H1 (cell line): ENCODE measurements around the gene DNMT1. TPM values are rescaled to one million over a fixed set of nuclear protein-coding genes. Genes with fewer than 3 reads are reported as not detected.

Experiments
- CTCF ChIA-PET: fragments of 300-600 bp; sonication (Branson Sonifier 250); formaldehyde crosslinking; loops from one replicate; lab custom pipeline; 2021; ENCODE audit not compliant: partially characterized antibody; lab: Charles Lee
- POLR2A ChIA-PET: fragments of 300-600 bp; sonication (Branson Sonifier 250); formaldehyde crosslinking; loops from one replicate; lab custom pipeline; 2021; ENCODE audit warnings: inconsistent platforms; ENCODE audit not compliant: partially characterized antibody; lab: Charles Lee
- DNase-seq, 2 experiments: peaks; one replicate each; pipeline versions ENCODE4 v3.0.0 to v3.0.0-alpha.2; 2010 to 2022; ENCODE audit warnings: low spot score in 2 of 2, low read depth in 1 of 2, mixed read lengths in 1 of 2
- FAIRE-seq: peaks from 2 replicates; lab custom pipeline; 2011; peaks lifted over from hg19 to GRCh38; lab: Jason Lieb, UNC
- H2AFZ ChIP-seq: 2 replicates; pipeline ENCODE4 v1.8.1; 2012; ENCODE audit warnings: low read length, inconsistent platforms
- H2AK5ac ChIP-seq: 2 replicates; pipeline ENCODE4 v1.6.1; 2013; ENCODE audit warnings: low read depth, low read length
- H2BK120ac ChIP-seq: replicated peaks from 2 replicates; pipeline ENCODE3; 2013; ENCODE audit warnings: low read depth, low read length, inconsistent platforms
- H2BK12ac ChIP-seq: 2 replicates; pipeline ENCODE4 v1.6.1; 2013; ENCODE audit warnings: low read depth, low read length
- H2BK15ac ChIP-seq: 2 replicates; pipeline ENCODE4 v1.6.1; 2013; ENCODE audit warnings: low read length
- H2BK20ac ChIP-seq: 2 replicates; pipeline ENCODE4 v1.6.1; 2013; ENCODE audit warnings: low read length
- H2BK5ac ChIP-seq: 2 replicates; pipeline ENCODE4 v1.6.1; 2013; ENCODE audit warnings: low read depth, low read length
- H3K14ac ChIP-seq: 2 replicates; pipeline ENCODE4 v1.6.1; 2013; ENCODE audit warnings: inconsistent platforms; ENCODE audit not compliant: insufficient read length
- H3K18ac ChIP-seq: 2 replicates; pipeline ENCODE4 v1.6.1; 2013; ENCODE audit warnings: low read length; ENCODE audit errors: extremely low read depth
- H3K23ac ChIP-seq: 2 replicates; pipeline ENCODE4 v1.6.1; 2013; ENCODE audit warnings: inconsistent platforms; ENCODE audit not compliant: insufficient read length
- H3K23me2 ChIP-seq: 2 replicates; pipeline ENCODE4 v1.6.1; 2013; ENCODE audit warnings: low read depth, low read length
- H3K27ac ChIP-seq: 2 replicates; pipeline ENCODE4 v1.6.1; 2011; ENCODE audit warnings: low read depth, low read length, inconsistent platforms
- H3K27me3 ChIP-seq, 4 experiments: replicated peaks in 1 of 4; 1 replicate in 1 of 4; 2 replicates in 3 of 4; pipeline versions ENCODE4 v1.6.1 to v1.8.1; 2011 to 2013; ENCODE audit warnings: low read length in 3 of 4, mild to moderate bottlenecking in 3 of 4, inconsistent platforms in 2 of 4, mixed read lengths in 2 of 4, moderate library complexity in 1 of 4; ENCODE audit not compliant: control insufficient read depth in 3 of 4, insufficient read depth in 3 of 4; ENCODE audit errors: extremely low read depth in 1 of 4
- H3K36me3 ChIP-seq, 4 experiments: 2 replicates each; pipeline versions ENCODE4 v1.6.1 to v1.8.1; 2011 to 2013; ENCODE audit warnings: mild to moderate bottlenecking in 4 of 4, low read length in 3 of 4, moderate library complexity in 2 of 4, control low read depth in 1 of 4, inconsistent platforms in 1 of 4; ENCODE audit not compliant: insufficient read depth in 4 of 4, control insufficient read depth in 2 of 4
- H3K4ac ChIP-seq: replicated peaks from 2 replicates; pipeline ENCODE3; 2013; ENCODE audit warnings: low read length, low read depth, mixed read lengths, inconsistent platforms; ENCODE audit not compliant: insufficient read length
- H3K4me1 ChIP-seq, 4 experiments: replicated peaks in 1 of 4; 1 replicate in 1 of 4; 2 replicates in 3 of 4; pipeline versions ENCODE4 v1.6.1 to v1.8.1; 2011 to 2013; ENCODE audit warnings: low read length in 3 of 4, inconsistent platforms in 2 of 4, mixed read lengths in 1 of 4; ENCODE audit not compliant: insufficient read depth in 4 of 4, control insufficient read depth in 3 of 4
- H3K4me2 ChIP-seq, 2 experiments: 2 replicates each; pipeline versions ENCODE4 v1.6.1 to v1.8.1; 2011 to 2013; ENCODE audit warnings: low read depth in 2 of 2, low read length in 2 of 2, control low read depth in 1 of 2, inconsistent platforms in 1 of 2, mild to moderate bottlenecking in 1 of 2; ENCODE audit not compliant: insufficient read depth in 1 of 2
- H3K4me3 ChIP-seq, 4 experiments: fragments of 200-600, 300-600 bp in 1 of 4; sonication (generic), shearing (Covaris generic), sonication (Bioruptor Twin) in 1 of 4; 2 replicates each; pipeline versions ENCODE4 v1.5.1 to v1.8.1; 2011 to 2016; ENCODE audit warnings: low read length in 4 of 4, low read depth in 3 of 4, control low read depth in 2 of 4, inconsistent platforms in 2 of 4, mild to moderate bottlenecking in 2 of 4, mixed read lengths in 1 of 4, moderate library complexity in 1 of 4; ENCODE audit not compliant: insufficient read depth in 2 of 4; ENCODE audit errors: extremely low read depth in 1 of 4
- H3K56ac ChIP-seq: replicated peaks from 2 replicates; pipeline ENCODE3; 2013; ENCODE audit warnings: low read depth, mild to moderate bottlenecking, mixed read lengths, low read length, inconsistent platforms; ENCODE audit not compliant: insufficient read length
- H3K79me1 ChIP-seq: 2 replicates; pipeline ENCODE4 v1.6.1; 2013; ENCODE audit warnings: low read depth, low read length, control low read depth
- H3K79me2 ChIP-seq, 2 experiments: 2 replicates each; pipeline versions ENCODE4 v1.6.1 to v1.8.1; 2012 to 2013; ENCODE audit warnings: low read length in 2 of 2, mild to moderate bottlenecking in 2 of 2, inconsistent platforms in 1 of 2; ENCODE audit not compliant: insufficient read depth in 2 of 2, control insufficient read depth in 1 of 2
- H3K9ac ChIP-seq, 4 experiments: replicated peaks in 1 of 4; 1 replicate in 1 of 4; 2 replicates in 3 of 4; pipeline versions ENCODE4 v1.6.1 to v1.8.1; 2011 to 2013; ENCODE audit warnings: low read depth in 3 of 4, low read length in 3 of 4, control low read depth in 2 of 4, mild to moderate bottlenecking in 2 of 4, moderate library complexity in 2 of 4, inconsistent platforms in 1 of 4; ENCODE audit errors: extremely low read depth in 1 of 4
- H3K9me3 ChIP-seq, 2 experiments: 2 replicates each; pipeline versions ENCODE4 v1.6.1 to v1.8.1; 2012 to 2013; ENCODE audit warnings: mild to moderate bottlenecking in 2 of 2, moderate library complexity in 2 of 2, control low read depth in 1 of 2, inconsistent platforms in 1 of 2, low read depth in 1 of 2, low read length in 1 of 2, mixed read lengths in 1 of 2; ENCODE audit not compliant: insufficient read depth in 2 of 2
- H4K20me1 ChIP-seq, 2 experiments: replicated peaks in 1 of 2; 2 replicates each; pipeline versions ENCODE3 to v1.8.1; 2011 to 2013; ENCODE audit warnings: inconsistent platforms in 2 of 2, low read length in 2 of 2, mild to moderate bottlenecking in 1 of 2; ENCODE audit not compliant: insufficient read depth in 2 of 2, control insufficient read depth in 1 of 2
- H4K5ac ChIP-seq: 2 replicates; pipeline ENCODE4 v1.6.1; 2013; ENCODE audit warnings: low read length, low read depth, mixed read lengths, inconsistent platforms; ENCODE audit not compliant: insufficient read length
- H4K8ac ChIP-seq: 2 replicates; pipeline ENCODE4 v1.8.0; 2013; ENCODE audit warnings: mild to moderate bottlenecking, moderate library complexity, low read length, inconsistent platforms; ENCODE audit not compliant: insufficient read depth; ENCODE audit errors: extremely low read depth
- H4K91ac ChIP-seq: replicated peaks from 2 replicates; pipeline ENCODE3; 2013; ENCODE audit warnings: low read length, mixed read lengths, inconsistent platforms; ENCODE audit not compliant: insufficient read length
- CREB1 ChIP-seq: IDR thresholded peaks from 2 replicates; pipeline ENCODE4 v1.6.1; 2012; ENCODE audit warnings: inconsistent platforms
- EGR1 ChIP-seq: IDR thresholded peaks from 2 replicates; pipeline ENCODE4 v1.6.1; 2011; ENCODE audit warnings: low read depth, low read length, borderline replicate concordance
- EZH2 ChIP-seq: fragments of 200-600 bp; sonication (generic); IDR thresholded peaks from 2 replicates; pipeline ENCODE4 v1.7.1; 2012; ENCODE audit warnings: low read depth, mild to moderate bottlenecking, moderate library complexity, low read length, inconsistent platforms; ENCODE audit not compliant: severe bottlenecking
- FOSL1 ChIP-seq: IDR thresholded peaks from 2 replicates; pipeline ENCODE4 v1.6.1; 2011; ENCODE audit warnings: mild to moderate bottlenecking, low read depth, low read length, moderate library complexity; ENCODE audit not compliant: insufficient read depth
- KDM1A ChIP-seq: fragments of 200-600, 300-600 bp; sonication (generic); IDR thresholded peaks from 2 replicates; pipeline ENCODE4 v1.7.1; 2016; ENCODE audit warnings: mild to moderate bottlenecking, low read length, borderline replicate concordance
- KDM4A ChIP-seq: IDR thresholded peaks from one replicate; pipeline ENCODE4 v1.7.1; 2012; ENCODE audit warnings: low read depth, mild to moderate bottlenecking, moderate library complexity, low read length, inconsistent platforms; ENCODE audit not compliant: severe bottlenecking
- POLR2A ChIP-seq, 2 experiments: IDR thresholded peaks; 1 replicate in 1 of 2; 2 replicates in 1 of 2; pipeline ENCODE4 v1.6.1; 2011; ENCODE audit warnings: low read depth in 2 of 2, low read length in 2 of 2, mild to moderate bottlenecking in 2 of 2; ENCODE audit errors: control extremely low read depth in 1 of 2
- SIX5 ChIP-seq: IDR thresholded peaks from 2 replicates; pipeline ENCODE4 v1.6.1; 2011; ENCODE audit warnings: mild to moderate bottlenecking, low read depth, low read length
- SP1 ChIP-seq: IDR thresholded peaks from 2 replicates; pipeline ENCODE4 v1.6.1; 2011; ENCODE audit warnings: low read depth, low read length
- SP2 ChIP-seq: IDR thresholded peaks from 2 replicates; pipeline ENCODE4 v1.6.1; 2012; ENCODE audit warnings: mild to moderate bottlenecking, low read length, inconsistent platforms
- TAF1 ChIP-seq: IDR thresholded peaks from 2 replicates; pipeline ENCODE4 v1.6.1; 2011; ENCODE audit warnings: mild to moderate bottlenecking, low read depth, low read length
- WGBS, 2 experiments: shearing (Covaris generic) in 1 of 2; methylation state at CpG; one replicate each; pipeline versions ENCODE4 v1.1.6 to v1.1.7; 2013 to 2015; ENCODE audit warnings: low lambda C conversion rate in 2 of 2, mixed read lengths in 2 of 2, inconsistent platforms in 1 of 2, low coverage in 1 of 2, missing lambda C conversion rate in 1 of 2; ENCODE audit not compliant: insufficient replicate concordance in 2 of 2, insufficient coverage in 1 of 2, insufficient read length in 1 of 2; ENCODE audit errors: extremely low coverage in 1 of 2, missing lambda C conversion rate in 1 of 2; 5-methylcytosine and 5-hydroxymethylcytosine counted together
- polyA plus RNA-seq, 7 experiments: library from polyadenylated mRNA; depleted of rRNA in 3 of 7; stranded (reverse) in 5 of 7; unstranded in 2 of 7; fragments of >200 nt in 5 of 7; fragments of 200-250 nt in 2 of 7; gene quantifications; 1 replicate in 5 of 7; 2 replicates in 1 of 7; 4 replicates in 1 of 7; pipeline versions ENCODE4 v1.2.1 to v1.2.3, GENCODE V29; 2011 to 2013; ENCODE audit warnings: missing spikeins in 2 of 7, mixed read lengths in 2 of 7
- total RNA-seq: library from RNA; stranded (reverse); fragmentation: NEBNext Ultra II Directional; extraction: Animal tissue kit (Norgen Biotek cat#: 25700); gene quantifications from 2 replicates; pipeline ENCODE4 v1.2.1, GENCODE V29; 2021
- TF ChIP-seq, protein P1 (sequence below), 3 experiments: IDR thresholded peaks; 1 replicate in 2 of 3; 2 replicates in 1 of 3; pipeline versions ENCODE4 v1.5.1 to v1.6.1; 2011; ENCODE audit warnings: low read length in 3 of 3, mild to moderate bottlenecking in 3 of 3, inconsistent platforms in 2 of 3, low read depth in 1 of 3, moderate library complexity in 1 of 3; ENCODE audit not compliant: insufficient read depth in 1 of 3; ENCODE audit errors: control extremely low read depth in 1 of 3

The DNMT1 gene
- total and polyA plus RNA-seq, 2 of the 8 experiments (the other 6 are each of a cell fraction or from before 2014, with no cell fraction given) = 101 to 210 TPM

DNA sequence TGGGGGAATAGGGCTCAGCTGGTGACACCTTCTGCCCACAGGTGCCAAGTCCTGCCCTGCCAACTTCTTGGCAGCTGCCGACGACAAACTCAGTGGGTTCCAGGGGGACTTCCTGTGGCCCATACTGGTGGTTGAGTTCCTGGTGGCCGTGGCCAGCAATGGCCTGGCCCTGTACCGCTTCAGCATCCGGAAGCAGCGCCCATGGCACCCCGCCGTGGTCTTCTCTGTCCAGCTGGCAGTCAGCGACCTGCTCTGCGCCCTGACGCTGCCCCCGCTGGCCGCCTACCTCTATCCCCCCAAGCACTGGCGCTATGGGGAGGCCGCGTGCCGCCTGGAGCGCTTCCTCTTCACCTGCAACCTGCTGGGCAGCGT is 81.2 kb downstream of the DNMT1 start:
- no peak overlapping the region for H2AK5ac ChIP-seq
- no peak overlapping the region for H3K18ac ChIP-seq
- H3K23me2 ChIP-seq = no peaks in the 10 kb centered on the region
- H3K56ac ChIP-seq = no peak overlapping the region
- peaks cover 0 to 2% (median 0%) of the 10 kb centered on the region in 4 experiments; a peak in 1 of 7 replicates for H3K4me1 ChIP-seq
- H4K5ac ChIP-seq = no peak overlapping the region
- no peak overlapping the region for H2BK20ac ChIP-seq
- no peak overlapping the region for H2BK12ac ChIP-seq
- ChIA-PET POLR2A (interaction anchor here (0.7 to 29.1 kb wide), 21 partner anchors 4 to 267 kb away, joined by 3 to 412 read pairs (median 3); partner anchors contain the start of genes ANGPTL6, DNMT1, EIF3G and P2RY11), CTCF (interaction anchor here (0.6 to 5.0 kb wide), 16 partner anchors 8 to 197 kb away, joined by 3 to 42 read pairs (median 3); partner anchors contain the start of gene ANGPTL6)
- no peak overlapping the region for H3K23ac ChIP-seq
- peaks cover 41 to 67% (median 53%) of the 10 kb centered on the region in 4 experiments for H3K36me3 ChIP-seq
- peak overlapping the region; percentile 14 for H3K4ac ChIP-seq
- peak in 1 of 2 experiments; percentile 69 for DNase-seq
- no peak for FAIRE-seq
- H4K91ac ChIP-seq = no peak overlapping the region
- H3K27me3 ChIP-seq = no peaks in the 10 kb centered on the region
- H3K27ac ChIP-seq = no peak overlapping the region
- no peak overlapping the region for H2BK5ac ChIP-seq
- H2AFZ ChIP-seq = no peak overlapping the region
- WGBS, 2 experiments = 91% methylated on average over 19 of the region's 19 CpGs; no CpG with 5 or more reads in 1 of the 2 experiments
- no peak overlapping the region for H2BK15ac ChIP-seq
- H3K9me3 ChIP-seq = no peaks in the 10 kb centered on the region
- H4K20me1 ChIP-seq = peaks cover 14 to 35% of the 10 kb centered on the region in 2 experiments
- no peak overlapping the region for H3K14ac ChIP-seq
- no peak overlapping the region for H4K8ac ChIP-seq
- H3K4me3 ChIP-seq = no peak overlapping the region
- no peak overlapping the region for H3K4me2 ChIP-seq
- H3K79me1 ChIP-seq = no peaks in the 10 kb centered on the region
- no peak overlapping the region for H3K9ac ChIP-seq
- H2BK120ac ChIP-seq = no peak overlapping the region
- peaks cover 0 to 2% of the 10 kb centered on the region in 2 experiments; a peak in 2 of 4 replicates for H3K79me2 ChIP-seq
- no peak for TF ChIP-seq SIX5
- peak; percentile 38; the same call in 1 of the 2 replicates for TF ChIP-seq EGR1
- no peak for TF ChIP-seq KDM1A
- TF ChIP-seq, protein P1, sequence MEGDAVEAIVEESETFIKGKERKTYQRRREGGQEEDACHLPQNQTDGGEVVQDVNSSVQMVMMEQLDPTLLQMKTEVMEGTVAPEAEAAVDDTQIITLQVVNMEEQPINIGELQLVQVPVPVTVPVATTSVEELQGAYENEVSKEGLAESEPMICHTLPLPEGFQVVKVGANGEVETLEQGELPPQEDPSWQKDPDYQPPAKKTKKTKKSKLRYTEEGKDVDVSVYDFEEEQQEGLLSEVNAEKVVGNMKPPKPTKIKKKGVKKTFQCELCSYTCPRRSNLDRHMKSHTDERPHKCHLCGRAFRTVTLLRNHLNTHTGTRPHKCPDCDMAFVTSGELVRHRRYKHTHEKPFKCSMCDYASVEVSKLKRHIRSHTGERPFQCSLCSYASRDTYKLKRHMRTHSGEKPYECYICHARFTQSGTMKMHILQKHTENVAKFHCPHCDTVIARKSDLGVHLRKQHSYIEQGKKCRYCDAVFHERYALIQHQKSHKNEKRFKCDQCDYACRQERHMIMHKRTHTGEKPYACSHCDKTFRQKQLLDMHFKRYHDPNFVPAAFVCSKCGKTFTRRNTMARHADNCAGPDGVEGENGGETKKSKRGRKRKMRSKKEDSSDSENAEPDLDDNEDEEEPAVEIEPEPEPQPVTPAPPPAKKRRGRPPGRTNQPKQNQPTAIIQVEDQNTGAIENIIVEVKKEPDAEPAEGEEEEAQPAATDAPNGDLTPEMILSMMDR (IDR thresholded peaks at IDR 0.05; ENCODE audit: control extremely low read depth in 1 of 3, insufficient read depth in 1 of 3, low read depth in 1 of 3, low read length in 3 of 3) = peak in 1 of 3 experiments; percentile 15; a peak in 2 of 4 replicates
- TF ChIP-seq EZH2 = no peak
- 0 out of 2 replicates have a peak, but pooled peaks have one; percentile 8 for TF ChIP-seq FOSL1
- TF ChIP-seq CREB1 = no peak
- peak in 1 of 2 experiments; percentile 87; a peak in 2 of 3 replicates for TF ChIP-seq POLR2A (IDR thresholded peaks at IDR 0.05; ENCODE audit: control extremely low read depth in 1 of 2, low read depth in 2 of 2, low read length in 2 of 2)
- no peak for TF ChIP-seq SP2
- TF ChIP-seq SP1 = no peak
- TF ChIP-seq KDM4A = no peak
- TF ChIP-seq TAF1 = 0 out of 2 replicates have a peak, but pooled peaks have one; percentile 5
